K562 (cell line): ENCODE measurements around the gene PRRT2. TPM values are rescaled to one million over a fixed set of nuclear protein-coding genes. Genes with fewer than 3 reads are reported as not detected.
"Not testable (repeated sequence)": the region's sequence is repeated elsewhere in the genome, so short reads cannot be mapped to it uniquely, and the experiment has no call there.

ENCODE experiments used
- CLOCK ChIP-seq: fragments of 250-450 bp; sonication (Bioruptor Pico); IDR thresholded peaks from 2 replicates; pipeline ENCODE4 v1.4.0; 2020; ENCODE audit warnings: mild to moderate bottlenecking, moderate library complexity, borderline replicate concordance
- GMEB1 ChIP-seq: fragments of 250-450 bp; sonication (Bioruptor Pico); IDR thresholded peaks from 2 replicates; pipeline ENCODE4 v1.4.0; 2020; ENCODE audit warnings: mild to moderate bottlenecking
- MYC ChIP-seq, 2 experiments: fragments of 250-450 bp in 1 of 2; sonication (Bioruptor Pico) in 1 of 2; IDR thresholded peaks; 2 replicates each; pipeline versions ENCODE4 v1.5.1 to v1.6.1; 2012 to 2021; ENCODE audit warnings: low read depth in 2 of 2, borderline replicate concordance in 1 of 2, improper control_type of control experiment in 1 of 2, low read length in 1 of 2, mild to moderate bottlenecking in 1 of 2, moderate library complexity in 1 of 2
- PHTF2 ChIP-seq: fragments of 250-450 bp; sonication (Bioruptor Pico); IDR thresholded peaks from 2 replicates; pipeline ENCODE4 v1.5.0; 2021; ENCODE audit warnings: mild to moderate bottlenecking
- RCOR1 ChIP-seq, 2 experiments: IDR thresholded peaks; 2 replicates each; pipeline ENCODE4 v1.6.1; 2012; ENCODE audit warnings: low read depth in 2 of 2, low read length in 2 of 2, borderline replicate concordance in 1 of 2, improper control_type of control experiment in 1 of 2
- TEAD2 ChIP-seq: fragments of 450-650 bp; IDR thresholded peaks from 2 replicates; pipeline ENCODE4 v1.6.1; 2016; ENCODE audit warnings: missing genetic modification characterization, control low read depth, missing compliant biosample characterization
- TSC22D4 ChIP-seq: fragments of 450-650 bp; IDR thresholded peaks from 2 replicates; pipeline ENCODE4 v1.6.1; 2016; ENCODE audit warnings: missing genetic modification characterization, missing biosample characterization, control low read depth
- TSHZ1 ChIP-seq: fragments of 250-450 bp; sonication (Bioruptor Pico); IDR thresholded peaks from 2 replicates; pipeline ENCODE4 v1.4.0; 2020; ENCODE audit warnings: mild to moderate bottlenecking, moderate library complexity
- ZNF449 ChIP-seq: fragments of 250-450 bp; sonication (Bioruptor Pico); IDR thresholded peaks from 2 replicates; pipeline ENCODE4 v1.8.0; 2022; ENCODE audit warnings: moderate library complexity, mild to moderate bottlenecking, inconsistent platforms
- ZNF589 ChIP-seq: fragments of 200-800 bp; sonication (Bioruptor generic); IDR thresholded peaks from 2 replicates; pipeline ENCODE4 v1.6.1; 2016; ENCODE audit warnings: low read depth, missing genetic modification characterization, missing compliant biosample characterization
- ZNF740 ChIP-seq, 3 experiments: fragments of 200-800 bp in 1 of 3; sonication (Bioruptor generic) in 1 of 3; sonication (generic) in 1 of 3; formaldehyde crosslinking in 1 of 3; IDR thresholded peaks; 2 replicates each; pipeline versions ENCODE4 v1.6.1 to v1.8.0; 2016 to 2022; ENCODE audit warnings: mild to moderate bottlenecking in 2 of 3, missing compliant biosample characterization in 2 of 3, missing genetic modification characterization in 2 of 3, missing genetic modification reagents in 1 of 3
- ZNF76 ChIP-seq: fragments of 250-450 bp; sonication (Bioruptor Pico); IDR thresholded peaks from 2 replicates; pipeline ENCODE4 v1.4.0; 2020; ENCODE audit warnings: mild to moderate bottlenecking, moderate library complexity, borderline replicate concordance
- polyA plus RNA-seq, 8 experiments: library from polyadenylated mRNA; depleted of rRNA in 4 of 8; stranded (reverse) in 5 of 8; unstranded in 3 of 8; fragments of >200 nt; fragmentation: Nextera tagmentation in 2 of 8; fragmentation: Illumina TruSeq in 1 of 8; extraction: Ambion mirVana in 2 of 8; extraction: Trizol in 1 of 8; gene quantifications; 2 replicates each; pipeline versions ENCODE4 v1.2.1 to v1.2.3, GENCODE V29; 2011 to 2014; ENCODE audit warnings: inconsistent platforms in 1 of 8, missing spikeins in 1 of 8
- total RNA-seq, 7 experiments: library from RNA; depleted of rRNA in 6 of 7; stranded (reverse); fragments of >200 nt in 6 of 7; fragmentation: Illumina TruSeq in 2 of 7; extraction: Trizol in 2 of 7; gene quantifications; 2 replicates each; pipeline versions ENCODE4 v1.2.1 to v1.2.3, GENCODE V29; 2011 to 2021; ENCODE audit warnings: low replicate concordance in 1 of 7

The PRRT2 gene
- total and polyA plus RNA-seq, 9 of the 15 experiments (the other 6 are each of a cell fraction or from before 2014, with no cell fraction given): 0.11 to 1.0 (median 0.42) TPM; not detected in 2

GRCh38 chr16:29783094-29783953, 28.7 kb upstream of the PRRT2 start (continued):
- TF ChIP-seq ZNF76 (CRISPR knock-in tag): peak; percentile 84; the same call in 1 of the 2 replicates
- TF ChIP-seq TSHZ1 (CRISPR knock-in tag): peak; percentile 85
- TF ChIP-seq PHTF2 (CRISPR knock-in tag): peak; percentile 87; the same call in 1 of the 2 replicates
- 0 out of 2 replicates have a peak, but pooled peaks have one; percentile 59 for TF ChIP-seq TSC22D4 (tag)
- TF ChIP-seq MYC (IDR thresholded peaks at IDR 0.05; ENCODE audit: low read depth, low read length); ZNF740 (CRISPR knock-in tag; IDR thresholded peaks at IDR 0.05): not testable (repeated sequence)
- TF ChIP-seq MYC (CRISPR knock-in tag; IDR thresholded peaks at IDR 0.05; ENCODE audit: borderline replicate concordance, low read depth): peak; percentile 80
- TF ChIP-seq CLOCK (CRISPR knock-in tag): peak; percentile 67; the same call in 1 of the 2 replicates
- peak in 1 of 2 experiments; percentile 92; a peak in 2 of 4 replicates for TF ChIP-seq ZNF740 (tag; IDR thresholded peaks at IDR 0.05)
- TF ChIP-seq ZNF589: peak; percentile 92
- peak; percentile 36 to 89; a peak in 3 of 4 replicates for TF ChIP-seq RCOR1 (IDR thresholded peaks at IDR 0.05; ENCODE audit: borderline replicate concordance in 1 of 2, low read depth in 2 of 2, low read length in 2 of 2)
- peak; percentile 82; the same call in 1 of the 2 replicates for TF ChIP-seq TEAD2 (tag)
- peak; percentile 79 for TF ChIP-seq GMEB1 (CRISPR knock-in tag)
- peak; percentile 97 for TF ChIP-seq ZNF449 (CRISPR knock-in tag)
